Bronchial smooth muscle cell (primary cell): ENCODE measurements around the gene CDHR5. TPM values are rescaled to one million over a fixed set of nuclear protein-coding genes. Genes with fewer than 3 reads are reported as not detected.

Source experiments
- total RNA-seq: library from RNA; depleted of rRNA; stranded (reverse); fragments of >200 nt; gene quantifications from 2 replicates; pipeline ENCODE4 v1.2.1, GENCODE V29; 2014

Gene CDHR5, protein sequence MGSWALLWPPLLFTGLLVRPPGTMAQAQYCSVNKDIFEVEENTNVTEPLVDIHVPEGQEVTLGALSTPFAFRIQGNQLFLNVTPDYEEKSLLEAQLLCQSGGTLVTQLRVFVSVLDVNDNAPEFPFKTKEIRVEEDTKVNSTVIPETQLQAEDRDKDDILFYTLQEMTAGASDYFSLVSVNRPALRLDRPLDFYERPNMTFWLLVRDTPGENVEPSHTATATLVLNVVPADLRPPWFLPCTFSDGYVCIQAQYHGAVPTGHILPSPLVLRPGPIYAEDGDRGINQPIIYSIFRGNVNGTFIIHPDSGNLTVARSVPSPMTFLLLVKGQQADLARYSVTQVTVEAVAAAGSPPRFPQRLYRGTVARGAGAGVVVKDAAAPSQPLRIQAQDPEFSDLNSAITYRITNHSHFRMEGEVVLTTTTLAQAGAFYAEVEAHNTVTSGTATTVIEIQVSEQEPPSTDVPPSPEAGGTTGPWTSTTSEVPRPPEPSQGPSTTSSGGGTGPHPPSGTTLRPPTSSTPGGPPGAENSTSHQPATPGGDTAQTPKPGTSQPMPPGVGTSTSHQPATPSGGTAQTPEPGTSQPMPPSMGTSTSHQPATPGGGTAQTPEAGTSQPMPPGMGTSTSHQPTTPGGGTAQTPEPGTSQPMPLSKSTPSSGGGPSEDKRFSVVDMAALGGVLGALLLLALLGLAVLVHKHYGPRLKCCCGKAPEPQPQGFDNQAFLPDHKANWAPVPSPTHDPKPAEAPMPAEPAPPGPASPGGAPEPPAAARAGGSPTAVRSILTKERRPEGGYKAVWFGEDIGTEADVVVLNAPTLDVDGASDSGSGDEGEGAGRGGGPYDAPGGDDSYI
- not detected in 2 replicates for total RNA-seq

GRCh38 chr11:624705-625635, at the start of gene CDHR5:
TSS of gene CDHR5 (minus strand) at chr11:624955. CDS start at chr11:624902, 53 bp downstream.

DNA sequence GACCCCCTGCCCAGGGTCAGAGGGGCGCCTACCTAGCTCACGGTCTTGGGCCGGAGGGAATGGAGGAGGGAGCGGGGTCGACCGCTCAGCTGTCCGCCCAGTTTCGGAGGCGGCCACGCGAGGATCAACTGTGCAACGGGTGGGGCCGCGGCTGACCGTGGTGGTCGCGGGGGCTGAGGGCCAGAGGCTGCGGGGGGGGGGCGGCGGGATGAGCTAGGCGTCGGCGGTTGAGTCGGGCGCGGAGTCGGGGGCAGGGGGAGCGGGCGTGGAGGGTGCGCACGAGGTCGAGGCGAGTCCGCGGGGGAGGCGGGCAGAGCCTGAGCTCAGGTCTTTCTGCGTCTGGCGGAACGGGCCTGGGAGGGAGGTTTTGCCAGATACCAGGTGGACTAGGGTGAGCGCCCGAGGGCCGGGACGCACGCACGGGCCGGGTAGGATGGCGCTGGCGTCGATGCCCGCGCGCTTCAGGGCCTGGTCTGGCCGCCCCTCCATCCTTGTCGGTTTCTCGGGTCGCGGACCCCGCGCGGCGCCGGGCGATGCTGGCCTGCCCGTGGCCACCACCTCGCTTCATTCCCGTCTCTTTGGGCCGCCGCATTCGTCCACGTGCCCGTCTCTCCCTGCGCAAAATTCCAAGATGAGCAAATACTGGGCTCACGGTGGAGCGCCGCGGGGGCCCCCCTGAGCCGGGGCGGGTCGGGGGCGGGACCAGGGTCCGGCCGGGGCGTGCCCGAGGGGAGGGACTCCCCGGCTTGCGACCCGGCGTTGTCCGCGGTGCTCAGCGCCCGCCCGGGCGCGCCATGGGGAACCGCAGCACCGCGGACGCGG, 12.0 kb upstream of the CDHR5 start, which contains the start of gene DRD4:
Gene DRD4 (plus strand): TSS at position 759 of the 822 bp plus-strand sequence. CDS start 36 bp downstream, at position 795.

GRCh38 chr11:626475-627307, 1.9 kb upstream of the CDHR5 start, which contains the start of gene SCT:
TSS of gene SCT (minus strand) at chr11:627181. CDS start at chr11:627143, 38 bp downstream.

DNA sequence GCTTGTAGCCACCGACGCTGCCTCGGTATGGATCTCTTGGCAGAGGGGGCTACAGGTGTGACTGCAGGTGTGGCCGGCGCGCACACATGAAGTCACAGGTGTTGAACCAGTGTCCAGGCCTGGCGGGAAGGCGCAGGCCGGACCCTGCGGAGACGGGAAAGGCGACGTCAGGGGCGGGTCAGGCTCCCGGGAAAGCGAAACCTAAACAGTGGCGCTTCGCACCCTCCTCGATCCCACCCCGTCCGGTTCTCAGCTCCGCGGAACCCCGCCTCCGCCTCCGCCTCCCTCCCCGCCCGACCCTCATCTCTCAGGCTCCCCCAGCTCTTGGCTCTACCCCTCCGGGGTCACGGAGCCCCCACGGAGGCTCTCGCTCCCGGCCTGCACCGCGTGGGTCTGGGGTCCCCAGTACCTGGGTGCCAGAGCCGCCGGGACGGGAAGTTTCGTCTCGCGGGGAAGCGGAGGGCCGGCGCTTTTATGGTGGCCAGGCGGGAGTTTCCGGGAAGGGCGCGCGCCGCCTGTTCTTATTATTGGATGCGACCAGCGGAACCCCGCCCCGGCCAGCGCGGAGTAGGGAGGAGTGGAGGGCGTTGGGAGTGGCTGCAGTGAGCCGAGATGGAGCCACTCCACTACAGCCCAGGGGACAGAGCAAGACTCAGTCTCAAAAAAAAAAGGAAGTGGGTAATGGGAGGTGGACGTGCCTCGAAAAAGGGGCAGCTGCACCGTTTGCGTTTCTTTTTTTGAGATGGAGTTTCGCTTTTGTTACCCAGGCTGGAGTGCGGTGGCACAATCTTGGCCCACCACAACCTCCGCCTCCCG, 9.0 kb downstream of the CDHR5 start, which contains the start of gene IRF7:
Gene IRF7 (minus strand): TSS at position 447 of the 816 bp plus-strand sequence. CDS start 586 bp downstream, outside the sequence.

DNA sequence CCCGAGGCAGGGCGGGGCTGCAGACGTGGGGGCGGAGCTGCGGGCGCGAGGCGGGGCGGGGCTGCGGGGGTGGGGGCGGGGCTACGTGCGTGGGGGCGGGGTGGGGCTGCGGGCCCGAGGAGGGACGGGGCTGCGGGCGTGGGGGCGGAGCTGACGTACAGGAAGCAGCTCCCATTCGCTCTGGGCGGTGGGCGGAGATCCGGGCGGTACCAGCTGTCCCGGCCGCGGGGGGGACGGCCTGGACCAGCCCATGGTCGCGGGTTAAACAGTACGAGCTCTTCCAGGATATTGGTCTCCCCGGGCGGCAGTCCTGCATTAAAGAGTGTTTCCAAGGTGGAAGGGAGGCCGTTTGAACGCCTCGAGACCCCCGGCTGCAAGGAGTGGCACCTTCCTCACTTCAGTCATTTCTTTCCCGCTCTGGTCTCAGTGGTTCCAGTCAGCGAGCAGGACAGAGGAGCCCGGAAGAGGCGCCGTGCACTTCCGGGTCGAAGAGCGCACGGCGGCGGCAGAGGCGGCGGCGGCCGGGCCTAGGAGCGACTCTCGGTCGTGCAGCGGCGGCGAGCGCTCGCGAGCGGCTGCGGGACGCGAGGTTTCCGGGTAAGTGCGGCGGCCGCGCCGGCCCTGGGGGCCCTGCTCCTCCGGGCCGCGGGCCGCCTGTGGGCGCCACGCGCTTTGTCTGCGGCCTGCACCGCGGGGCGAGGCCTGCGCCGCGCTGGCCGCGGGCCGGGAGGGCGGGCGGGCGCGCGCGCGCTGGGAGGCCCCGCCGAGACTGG, 48.6 kb downstream of the CDHR5 start, which contains the start of gene PHRF1:
Gene PHRF1 (plus strand): TSS at position 475 of the 773 bp plus-strand sequence. CDS start 5,043 bp downstream, outside the sequence.

Other genes with a start within 250 kb of the CDHR5 start
- 1.5 and 3.2 TPM in 2 replicates for gene PKP3, start 230.7 kb downstream of the CDHR5 start, total RNA-seq
- gene SIGIRR, start 210.0 kb downstream of the CDHR5 start, total RNA-seq: 9.3 and 16.5 TPM in 2 replicates
- under 0.01 TPM in 1 of 2 replicates, not detected in the other for gene ANO9, start 182.9 kb downstream of the CDHR5 start, total RNA-seq
- 34.9 and 37.8 TPM in 2 replicates for gene PTDSS2, start 174.7 kb downstream of the CDHR5 start, total RNA-seq
- gene RNH1, start 117.7 kb downstream of the CDHR5 start, total RNA-seq: 385 and 511 TPM in 2 replicates
- gene HRAS, start 89.4 kb downstream of the CDHR5 start, total RNA-seq: 68.8 and 70.8 TPM in 2 replicates
- gene LRRC56, start 87.4 kb downstream of the CDHR5 start, total RNA-seq: 0.95 and 1.0 TPM in 2 replicates
- 0.47 TPM in 1 of 2 replicates, not detected in the other for gene LMNTD2, start 64.2 kb downstream of the CDHR5 start, total RNA-seq
- 0.34 and 2.0 TPM in 2 replicates for gene RASSF7, start 64.0 kb downstream of the CDHR5 start, total RNA-seq
- gene PHRF1, start 48.5 kb downstream of the CDHR5 start, total RNA-seq: 17.9 and 18.0 TPM in 2 replicates
- gene IRF7, start 9.0 kb downstream of the CDHR5 start, total RNA-seq: 4.9 and 5.8 TPM in 2 replicates
- 0.43 and 0.47 TPM in 2 replicates for gene SCT, start 2.2 kb upstream of the CDHR5 start, total RNA-seq
- gene DRD4, start 12.3 kb upstream of the CDHR5 start, total RNA-seq: under 0.01 TPM in 1 of 2 replicates, not detected in the other
- 28.7 and 43.7 TPM in 2 replicates for gene DEAF1, start 70.3 kb upstream of the CDHR5 start, total RNA-seq
- gene TMEM80, start 70.9 kb upstream of the CDHR5 start, total RNA-seq: 3.8 and 5.8 TPM in 2 replicates
- 64.5 and 88.6 TPM in 2 replicates for gene EPS8L2, start 81.3 kb upstream of the CDHR5 start, total RNA-seq
- 127 and 174 TPM in 2 replicates for gene TALDO1, start 122.5 kb upstream of the CDHR5 start, total RNA-seq
- 20.5 and 20.8 TPM in 2 replicates for gene GATD1, start 152.5 kb upstream of the CDHR5 start, total RNA-seq
- 0.69 and 2.0 TPM in 2 replicates for gene CEND1, start 165.1 kb upstream of the CDHR5 start, total RNA-seq
- gene SLC25A22, start 173.3 kb upstream of the CDHR5 start, total RNA-seq: 11.8 and 12.5 TPM in 2 replicates
- gene PIDD1, start 180.3 kb upstream of the CDHR5 start, total RNA-seq: 7.1 and 9.9 TPM in 2 replicates
- 334 and 584 TPM in 2 replicates for gene RPLP2, start 185.0 kb upstream of the CDHR5 start, total RNA-seq
- 18.8 TPM in 2 replicates for gene PNPLA2, start 194.0 kb upstream of the CDHR5 start, total RNA-seq
- gene CRACR2B, start 203.0 kb upstream of the CDHR5 start, total RNA-seq: 0.43 and 2.4 TPM in 2 replicates
- gene CD151, start 208.0 kb upstream of the CDHR5 start, total RNA-seq: 615 and 663 TPM in 2 replicates
- gene POLR2L, start 217.6 kb upstream of the CDHR5 start, total RNA-seq: 324 and 475 TPM in 2 replicates
- gene TSPAN4, start 217.9 kb upstream of the CDHR5 start, total RNA-seq: 130 and 162 TPM in 2 replicates